GM18508 (cell line): Measurements from ENCODE around the gene EHD4.

ENCODE experiments used
- ATAC-seq: cut with Tn5 transposase; IDR thresholded peaks from one replicate; pipeline ENCODE4 v1.9.1; 2021; ENCODE audit warnings: moderate number of reproducible peaks; ENCODE audit not compliant: insufficient read depth, unreplicated experiment

Gene EHD4

GRCh38 chr15:41995476-41995855 is 23.1 kb upstream of the EHD4 start:
- ATAC-seq: no peak

GRCh38 chr15:41994772-41995475 is 22.6 kb upstream of the EHD4 start:
- no peak for ATAC-seq

DNA sequence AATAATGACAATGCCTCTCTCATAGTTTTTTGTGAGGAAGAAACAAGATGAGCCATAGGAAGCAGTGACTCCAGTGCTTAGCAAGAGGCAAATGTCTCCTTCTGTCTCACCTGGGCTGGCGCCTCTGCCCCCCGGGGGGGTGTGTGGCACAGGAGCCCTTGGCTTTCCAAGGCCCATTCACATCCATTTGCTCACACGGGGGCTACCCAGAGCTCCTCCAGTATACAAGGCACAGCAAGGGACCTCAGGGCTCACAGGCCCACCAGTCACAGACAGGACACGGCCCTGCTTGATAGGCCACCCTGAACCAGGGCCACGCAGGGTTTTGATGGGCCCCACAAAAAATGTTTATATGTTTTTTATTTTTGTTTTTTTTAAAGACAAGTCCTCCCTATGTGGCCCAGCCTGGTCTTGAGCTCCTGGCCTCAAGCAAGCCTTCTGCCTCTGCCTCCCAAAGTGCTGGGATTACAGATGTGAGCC is 21.9 kb upstream of the EHD4 start:
- ATAC-seq: no peak

- ATAC-seq: no peak
Measured at GRCh38 chr15:41993472-41994170, 21.3 kb upstream of the EHD4 start.

DNA sequence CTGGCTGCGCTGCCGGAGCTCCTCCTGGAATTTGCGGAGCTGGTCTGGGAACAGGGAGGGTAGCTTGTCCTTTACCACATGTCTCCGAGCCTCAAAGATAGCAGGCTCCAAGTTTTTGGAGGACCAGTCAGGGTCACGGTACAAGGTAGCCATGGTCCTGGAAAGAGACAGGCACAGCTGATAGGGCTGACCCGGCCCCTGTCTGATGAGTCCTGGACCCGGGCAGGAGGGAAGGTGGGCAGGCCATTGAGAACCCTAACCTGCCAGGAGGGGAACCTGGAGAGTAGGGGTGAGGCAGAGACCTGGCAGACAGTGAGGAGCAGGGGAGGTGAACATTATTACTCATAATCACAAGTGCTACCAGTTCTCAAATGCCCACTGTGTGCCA is 20.4 kb upstream of the EHD4 start:
- ATAC-seq: no peak

DNA sequence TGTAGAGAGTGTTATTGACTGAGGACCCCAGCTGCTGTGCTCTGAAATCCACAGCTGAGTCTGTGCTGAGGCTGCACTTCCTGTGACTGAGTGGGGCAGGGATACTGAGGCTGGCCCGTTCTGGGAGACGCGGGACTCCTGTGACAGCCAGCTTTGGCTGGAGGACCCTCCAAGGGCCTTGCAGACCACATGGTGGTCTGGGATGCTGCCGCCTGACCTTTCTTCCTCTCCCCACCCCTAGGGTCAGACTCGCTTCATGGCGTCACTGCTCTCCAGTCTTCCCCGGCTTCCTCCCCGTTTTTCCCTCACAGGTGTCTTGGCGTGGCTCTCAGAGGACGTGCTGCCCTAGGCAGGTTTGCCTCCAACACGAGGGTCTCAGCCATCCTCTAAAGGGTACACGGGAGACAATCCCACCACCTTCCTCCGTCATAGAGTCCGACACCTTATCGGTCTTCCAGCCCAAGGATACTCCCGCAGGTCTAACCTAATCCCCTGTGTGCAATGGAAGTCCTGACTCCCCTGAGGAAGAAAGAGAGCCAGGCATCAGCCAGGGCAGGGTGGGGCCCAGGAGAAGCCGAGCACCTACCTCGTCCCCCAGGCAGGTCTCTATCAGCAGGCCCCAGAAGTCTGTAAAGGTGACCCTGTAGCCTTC is 19.9 kb upstream of the EHD4 start:
- no peak for ATAC-seq

DNA sequence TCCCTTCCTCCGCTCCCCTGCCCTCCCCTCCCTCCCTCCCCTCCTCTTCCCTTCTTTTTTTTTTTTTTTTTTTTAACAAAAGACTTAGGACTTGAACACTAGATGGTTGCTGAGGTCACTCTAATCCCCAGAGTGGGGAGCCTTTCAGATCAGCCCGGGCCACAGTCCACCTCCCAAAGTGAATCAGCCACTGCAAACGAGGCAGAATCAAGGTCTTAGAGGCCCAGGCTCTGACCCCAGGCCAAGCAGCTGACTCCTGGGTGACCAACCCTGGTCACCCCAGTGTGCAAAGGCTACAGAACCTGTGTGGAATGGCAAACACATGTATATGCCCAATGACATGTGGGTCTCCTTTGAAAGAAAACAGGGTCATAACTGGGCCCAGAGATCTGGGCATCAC is 18.3 kb upstream of the EHD4 start:
- no peak for ATAC-seq

- ATAC-seq: no peak
Measured at GRCh38 chr15:41990243-41990605, 17.9 kb upstream of the EHD4 start.

GRCh38 chr15:41989573-41990242 is 17.4 kb upstream of the EHD4 start:
- ATAC-seq: no peak

DNA sequence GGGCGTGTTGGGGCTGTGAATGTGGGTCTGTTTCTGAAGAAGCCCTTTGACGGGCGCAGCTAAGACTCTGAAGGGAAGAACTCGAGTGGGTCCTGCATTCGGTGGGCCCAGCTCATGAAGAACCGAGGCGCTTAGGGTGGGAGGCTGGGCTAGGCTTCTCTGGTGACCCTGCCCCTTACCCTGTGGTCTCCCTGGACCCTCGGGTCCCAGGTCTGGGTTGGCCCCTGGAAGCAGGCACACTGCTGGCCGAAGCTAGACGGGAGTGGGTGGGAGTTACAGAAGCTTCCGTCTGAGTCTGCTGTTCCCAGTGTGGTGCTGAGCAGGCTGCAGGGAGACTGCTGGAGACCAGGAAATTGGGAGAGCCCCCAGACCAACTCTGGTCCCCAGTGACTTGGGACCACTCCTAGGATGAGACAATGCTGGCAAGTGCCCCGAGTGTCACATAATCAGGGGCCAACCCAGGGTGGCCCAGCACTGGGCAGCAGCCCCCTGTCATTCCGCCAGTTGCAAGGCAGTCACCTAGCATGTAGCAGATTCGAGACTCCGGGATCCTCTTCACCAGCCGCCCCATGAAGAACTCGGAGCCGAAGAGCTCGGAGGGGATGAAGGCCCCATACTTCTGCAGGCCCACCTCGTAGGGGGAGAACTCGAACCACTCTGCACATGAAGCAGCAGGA is 16.7 kb upstream of the EHD4 start:
- ATAC-seq: no peak

DNA sequence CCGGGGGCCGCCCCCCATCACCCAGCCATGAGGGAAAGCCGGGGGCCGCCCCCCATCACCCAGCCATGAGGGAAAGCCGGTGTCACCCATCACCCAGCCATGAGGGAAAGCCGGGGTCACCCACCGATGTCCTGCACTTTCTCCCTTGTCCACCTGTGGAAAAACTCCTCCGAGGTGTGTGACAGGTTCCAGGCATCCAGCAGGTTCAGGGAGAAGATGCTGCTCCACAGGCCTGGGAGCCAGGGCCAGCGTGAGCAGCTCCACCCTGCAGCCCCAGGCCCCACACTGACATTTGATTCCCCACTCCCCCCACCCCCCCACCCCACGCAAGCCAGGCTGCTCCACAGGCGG is 15.5 kb upstream of the EHD4 start:
- ATAC-seq: no peak

- ATAC-seq: no peak
Measured at GRCh38 chr15:41987246-41987924, 15.0 kb upstream of the EHD4 start.

DNA sequence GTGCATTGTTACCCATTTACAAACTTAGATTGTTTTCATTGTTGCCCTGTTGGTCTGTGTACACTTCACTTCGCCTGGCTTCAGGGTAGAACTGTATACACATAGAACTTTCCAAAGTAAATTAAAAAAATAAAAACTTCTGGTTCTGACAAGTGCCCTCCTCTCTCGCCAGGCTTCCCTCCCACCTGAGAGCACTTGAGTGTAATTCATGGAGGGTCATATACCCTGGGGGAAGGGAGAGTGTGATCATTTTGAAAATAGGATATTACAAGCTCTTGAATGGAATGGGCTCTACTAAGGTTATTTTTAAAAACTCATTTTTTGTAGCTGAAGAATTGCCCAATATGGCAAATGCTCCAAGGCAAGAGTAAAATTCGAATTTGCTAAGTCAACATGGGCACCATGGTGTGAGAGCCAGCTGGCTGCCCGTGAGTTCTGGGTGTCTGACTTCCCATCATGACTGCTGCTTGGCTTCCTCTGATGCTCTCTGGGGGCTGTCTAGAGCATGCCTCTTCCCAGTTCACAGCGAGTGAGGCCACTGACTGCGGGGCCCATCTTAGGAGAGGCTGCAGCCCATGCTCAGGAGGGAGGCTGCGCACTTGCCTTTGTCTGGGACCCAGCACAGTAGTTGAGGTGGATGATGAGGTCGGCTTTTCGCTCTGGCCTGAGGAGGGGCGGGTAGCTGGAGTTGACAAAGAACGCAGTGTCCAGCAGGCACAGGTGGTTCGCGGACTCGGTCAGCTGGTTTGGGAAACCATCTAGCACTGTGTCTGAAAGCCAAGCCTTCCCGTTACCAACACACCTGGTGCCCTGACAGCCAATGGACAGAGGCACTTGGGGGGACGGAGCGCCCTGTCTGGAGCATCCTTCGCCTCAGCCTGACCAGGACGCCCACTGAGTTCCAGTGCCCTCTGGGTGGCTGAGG is 13.1 kb upstream of the EHD4 start:
- no peak for ATAC-seq

DNA sequence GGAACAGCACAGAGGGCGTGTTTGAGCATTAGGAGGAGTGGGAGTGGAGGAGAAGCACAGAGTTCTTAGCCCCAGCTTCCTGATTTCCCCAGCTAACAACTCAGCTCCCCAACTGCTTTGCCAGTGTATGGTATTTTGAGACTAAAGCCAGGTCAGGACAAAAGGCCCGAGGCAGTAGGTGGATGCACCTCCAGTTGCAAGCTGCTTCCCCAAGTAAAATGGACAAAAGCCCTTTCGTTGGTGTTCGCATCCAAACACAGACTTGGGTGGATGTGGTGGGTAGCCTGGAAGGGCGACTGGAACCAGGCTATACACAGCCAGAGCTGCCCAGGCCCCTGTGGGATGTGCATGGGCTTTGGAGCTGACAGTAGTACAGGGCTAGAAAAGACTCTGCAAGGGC is 12.3 kb upstream of the EHD4 start:
- ATAC-seq: no peak

DNA sequence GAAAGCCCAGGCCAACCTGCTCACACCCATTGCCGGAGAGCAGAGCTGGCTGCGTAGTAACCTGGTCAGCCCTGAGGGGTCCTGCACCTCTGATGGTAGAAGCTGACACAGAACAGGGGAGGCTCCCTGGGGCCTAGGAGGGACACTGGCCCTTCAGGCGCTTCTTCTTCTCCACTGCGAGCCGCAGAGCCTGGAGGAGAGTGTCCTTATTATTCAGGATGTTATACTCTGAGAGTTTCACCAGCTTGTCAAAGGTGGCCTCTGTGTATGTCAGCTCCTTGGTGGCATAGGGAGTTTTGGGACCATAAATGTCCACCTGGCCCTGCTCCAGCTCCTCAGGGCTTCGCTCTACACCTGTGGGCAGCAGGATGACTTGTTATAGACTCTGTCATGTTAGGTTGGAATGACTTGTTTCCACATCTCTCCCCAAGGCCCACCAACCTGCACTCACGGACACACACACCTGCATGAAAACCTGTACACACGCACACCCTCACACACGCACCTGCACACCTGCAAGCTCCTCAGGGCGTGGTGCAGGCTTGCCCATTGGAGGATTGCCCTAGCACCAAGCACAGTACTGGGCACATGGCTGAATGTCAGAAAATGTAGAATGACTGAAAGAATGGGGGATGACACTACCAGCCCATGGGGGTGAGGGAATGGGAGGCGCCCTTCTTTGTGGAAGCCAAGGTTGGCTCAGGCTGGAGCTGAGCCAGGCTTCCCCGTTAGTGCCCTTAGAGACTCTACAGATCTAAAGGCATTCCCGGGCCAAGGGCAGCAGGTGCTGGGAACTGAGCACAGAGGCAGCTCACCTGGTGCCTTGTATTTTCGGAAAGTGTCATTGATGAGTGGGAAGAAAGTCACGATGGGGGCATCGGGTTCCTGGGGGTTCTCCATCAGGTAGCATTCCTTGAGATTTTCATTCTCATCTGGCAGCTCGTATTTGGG is 11.5 kb upstream of the EHD4 start:
- ATAC-seq: no peak

DNA sequence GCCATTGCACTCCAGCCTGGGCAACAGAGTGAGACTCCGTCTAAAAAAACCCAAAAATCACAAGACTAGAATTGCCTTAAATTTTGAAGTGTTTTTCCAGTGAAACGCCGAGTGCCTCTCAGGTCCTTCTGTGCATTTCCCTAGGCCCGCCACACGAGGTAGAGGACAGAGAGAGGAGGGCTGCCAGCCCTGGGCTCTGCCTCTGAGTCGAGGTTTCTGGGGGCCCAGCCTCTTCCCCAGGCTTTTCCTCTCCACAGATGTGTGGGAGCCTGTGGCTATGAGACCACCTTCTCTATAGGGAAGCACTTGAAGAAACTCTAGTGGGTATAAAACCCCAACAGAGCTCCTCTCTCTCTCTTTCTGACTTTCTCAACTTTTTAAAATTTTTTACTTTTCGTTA is 10.9 kb upstream of the EHD4 start:
- no peak for ATAC-seq

DNA sequence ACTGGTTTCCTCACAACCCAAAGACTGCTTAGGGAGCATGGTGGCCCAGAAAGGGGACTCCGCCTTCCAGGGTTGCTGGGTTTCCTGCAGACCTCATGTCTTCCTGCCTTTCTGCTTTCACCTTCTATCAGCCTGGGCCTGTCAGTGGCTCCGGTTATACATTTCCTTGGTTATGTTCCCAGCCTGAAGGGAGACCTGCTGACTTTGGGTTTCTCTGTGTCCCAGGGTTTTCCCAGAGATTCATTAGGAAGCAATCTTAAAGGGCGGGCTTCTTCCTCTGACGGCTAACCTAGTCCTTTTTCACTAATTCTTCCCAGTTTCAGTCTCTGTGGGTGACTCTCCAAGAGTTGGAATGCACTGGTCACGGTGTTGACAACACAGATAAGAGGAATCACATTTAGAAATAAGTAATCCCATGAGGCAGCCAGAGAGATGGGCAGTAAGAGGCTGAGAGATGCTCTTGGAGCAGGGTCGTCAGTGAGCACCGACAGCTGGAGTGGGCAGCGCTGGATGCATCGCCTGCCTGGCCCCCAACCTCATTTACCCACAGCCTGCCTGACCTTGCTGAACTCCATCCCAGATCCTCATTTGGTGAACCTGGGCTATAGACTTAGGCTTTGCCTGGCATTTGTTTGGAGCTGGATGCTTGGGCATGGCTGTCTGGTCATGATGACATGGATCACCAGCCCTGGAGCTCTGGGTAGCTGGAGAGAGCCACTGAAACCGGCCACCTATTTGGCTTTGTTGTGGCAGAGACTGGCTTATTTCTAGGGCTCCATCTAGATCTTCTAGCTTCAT is 10.0 kb upstream of the EHD4 start:
- ATAC-seq: no peak
